HG02884 (cell line): ENCODE data around the gene CAMSAP2.

Experiments
- ATAC-seq: cut with Tn5 transposase; IDR thresholded peaks from one replicate; pipeline ENCODE4 v1.9.1; 2021; ENCODE audit warnings: mild to moderate bottlenecking, moderate library complexity; ENCODE audit not compliant: unreplicated experiment

CAMSAP2 gene, protein sequence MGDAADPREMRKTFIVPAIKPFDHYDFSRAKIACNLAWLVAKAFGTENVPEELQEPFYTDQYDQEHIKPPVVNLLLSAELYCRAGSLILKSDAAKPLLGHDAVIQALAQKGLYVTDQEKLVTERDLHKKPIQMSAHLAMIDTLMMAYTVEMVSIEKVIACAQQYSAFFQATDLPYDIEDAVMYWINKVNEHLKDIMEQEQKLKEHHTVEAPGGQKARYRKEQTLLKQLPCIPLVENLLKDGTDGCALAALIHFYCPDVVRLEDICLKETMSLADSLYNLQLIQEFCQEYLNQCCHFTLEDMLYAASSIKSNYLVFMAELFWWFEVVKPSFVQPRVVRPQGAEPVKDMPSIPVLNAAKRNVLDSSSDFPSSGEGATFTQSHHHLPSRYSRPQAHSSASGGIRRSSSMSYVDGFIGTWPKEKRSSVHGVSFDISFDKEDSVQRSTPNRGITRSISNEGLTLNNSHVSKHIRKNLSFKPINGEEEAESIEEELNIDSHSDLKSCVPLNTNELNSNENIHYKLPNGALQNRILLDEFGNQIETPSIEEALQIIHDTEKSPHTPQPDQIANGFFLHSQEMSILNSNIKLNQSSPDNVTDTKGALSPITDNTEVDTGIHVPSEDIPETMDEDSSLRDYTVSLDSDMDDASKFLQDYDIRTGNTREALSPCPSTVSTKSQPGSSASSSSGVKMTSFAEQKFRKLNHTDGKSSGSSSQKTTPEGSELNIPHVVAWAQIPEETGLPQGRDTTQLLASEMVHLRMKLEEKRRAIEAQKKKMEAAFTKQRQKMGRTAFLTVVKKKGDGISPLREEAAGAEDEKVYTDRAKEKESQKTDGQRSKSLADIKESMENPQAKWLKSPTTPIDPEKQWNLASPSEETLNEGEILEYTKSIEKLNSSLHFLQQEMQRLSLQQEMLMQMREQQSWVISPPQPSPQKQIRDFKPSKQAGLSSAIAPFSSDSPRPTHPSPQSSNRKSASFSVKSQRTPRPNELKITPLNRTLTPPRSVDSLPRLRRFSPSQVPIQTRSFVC (N-terminal part only)

DNA sequence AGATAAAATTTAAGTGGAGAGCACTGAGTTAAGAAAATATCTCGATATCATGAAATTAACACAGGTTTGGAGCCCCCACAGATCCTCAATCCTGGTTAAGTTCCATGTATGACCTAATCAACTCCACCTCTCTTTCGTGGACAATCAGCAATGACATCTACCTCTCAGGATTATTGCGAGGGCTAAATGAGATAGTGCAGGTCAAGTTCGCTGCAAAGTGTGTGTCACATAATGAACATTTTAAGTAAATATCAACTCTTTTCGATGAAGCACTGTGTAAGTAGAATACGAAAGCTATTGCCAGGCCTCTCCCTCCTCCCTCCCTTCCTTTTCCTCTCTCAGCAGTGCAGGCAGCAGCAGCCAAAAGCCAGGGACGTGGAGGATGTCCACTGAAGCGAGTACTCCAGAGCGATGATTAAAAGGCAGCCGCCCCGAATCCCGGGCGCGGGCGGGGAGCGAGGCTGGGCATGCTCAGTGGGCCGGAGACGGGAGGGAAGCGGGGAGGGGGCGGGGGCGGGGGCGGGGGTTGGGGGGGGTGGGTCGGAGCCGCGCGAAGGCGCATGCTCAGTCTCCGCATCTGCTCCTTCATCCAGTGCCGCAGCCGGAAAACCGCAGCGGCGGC, at the start of gene CAMSAP2:
TSS of gene CAMSAP2 (plus strand) at position 567 of the 622 bp plus-strand sequence. CDS start 935 bp downstream, outside the sequence.
- peak; percentile 39 for ATAC-seq

DNA sequence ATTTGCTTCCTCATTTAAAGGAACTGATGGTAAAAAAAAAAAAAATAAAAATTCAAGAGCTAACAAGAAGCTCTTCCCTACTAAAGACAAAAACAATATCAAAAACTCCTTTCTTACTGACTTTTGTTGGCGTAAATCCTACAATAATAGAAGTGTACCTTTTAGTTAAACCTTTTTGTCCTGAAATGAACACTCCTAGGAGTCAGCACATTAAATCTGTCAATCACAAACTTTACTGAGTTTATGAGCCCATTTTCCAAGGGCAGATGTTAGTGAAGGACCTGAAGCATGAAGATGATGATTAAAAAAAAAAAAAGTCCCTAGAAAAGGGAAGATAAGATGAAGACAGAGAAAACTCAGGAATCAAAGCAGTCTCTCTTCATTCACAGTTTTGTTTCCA, 46.4 kb upstream of the CAMSAP2 start:
- no peak for ATAC-seq

DNA sequence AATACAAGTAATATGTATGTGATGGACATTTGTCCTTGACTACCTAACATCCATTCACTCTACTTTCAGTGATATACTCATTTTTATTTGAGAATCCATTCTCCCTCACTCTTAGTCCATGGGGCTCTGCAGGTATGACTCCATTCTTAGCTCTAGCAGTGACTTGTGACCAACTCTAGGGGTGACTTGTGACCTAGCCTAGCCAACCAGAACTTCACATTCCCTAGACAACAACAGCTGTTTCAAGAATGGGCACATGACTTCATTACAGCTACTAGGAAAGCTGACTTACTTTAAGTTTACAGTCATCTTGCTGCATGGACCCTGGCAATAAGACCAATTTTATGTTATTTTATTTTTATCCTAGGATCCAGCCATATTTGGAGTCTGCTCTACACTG, 45.4 kb upstream of the CAMSAP2 start:
- ATAC-seq: no peak

GRCh38 chr1:200694738-200695137, 44.0 kb upstream of the CAMSAP2 start:
- ATAC-seq: no peak

DNA sequence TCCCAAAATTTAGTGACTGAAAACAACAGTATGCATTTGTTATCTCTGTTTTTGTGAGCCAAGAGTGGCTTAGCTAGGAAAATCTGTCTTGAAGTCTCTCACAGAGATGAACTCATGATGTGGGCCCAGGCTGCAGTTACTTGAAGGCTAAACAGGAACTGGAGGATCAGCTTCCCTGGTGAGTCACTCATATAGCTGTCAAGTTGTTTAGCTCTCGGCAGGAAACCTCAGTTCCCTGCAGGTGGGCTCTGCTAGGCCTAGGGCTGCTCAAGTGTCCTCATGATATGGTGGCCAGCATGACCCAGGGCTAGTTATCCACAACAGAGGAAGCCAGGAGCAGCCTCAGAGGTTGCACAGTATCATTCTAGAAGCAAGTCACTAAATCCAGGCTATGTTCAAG, 38.8 kb upstream of the CAMSAP2 start:
- ATAC-seq: no peak

GRCh38 chr1:200704986-200705500, 33.6 kb upstream of the CAMSAP2 start:
- no peak for ATAC-seq

GRCh38 chr1:200706111-200706814, 32.4 kb upstream of the CAMSAP2 start:
- no peak for ATAC-seq

GRCh38 chr1:200707116-200707515, 31.6 kb upstream of the CAMSAP2 start:
- no peak for ATAC-seq

- ATAC-seq: no peak
Observed at GRCh38 chr1:200708161-200708560, 30.5 kb upstream of the CAMSAP2 start.

- no peak for ATAC-seq
Observed at GRCh38 chr1:200708769-200709168, 29.9 kb upstream of the CAMSAP2 start.

GRCh38 chr1:200710166-200710565, 28.5 kb upstream of the CAMSAP2 start:
- no peak for ATAC-seq

DNA sequence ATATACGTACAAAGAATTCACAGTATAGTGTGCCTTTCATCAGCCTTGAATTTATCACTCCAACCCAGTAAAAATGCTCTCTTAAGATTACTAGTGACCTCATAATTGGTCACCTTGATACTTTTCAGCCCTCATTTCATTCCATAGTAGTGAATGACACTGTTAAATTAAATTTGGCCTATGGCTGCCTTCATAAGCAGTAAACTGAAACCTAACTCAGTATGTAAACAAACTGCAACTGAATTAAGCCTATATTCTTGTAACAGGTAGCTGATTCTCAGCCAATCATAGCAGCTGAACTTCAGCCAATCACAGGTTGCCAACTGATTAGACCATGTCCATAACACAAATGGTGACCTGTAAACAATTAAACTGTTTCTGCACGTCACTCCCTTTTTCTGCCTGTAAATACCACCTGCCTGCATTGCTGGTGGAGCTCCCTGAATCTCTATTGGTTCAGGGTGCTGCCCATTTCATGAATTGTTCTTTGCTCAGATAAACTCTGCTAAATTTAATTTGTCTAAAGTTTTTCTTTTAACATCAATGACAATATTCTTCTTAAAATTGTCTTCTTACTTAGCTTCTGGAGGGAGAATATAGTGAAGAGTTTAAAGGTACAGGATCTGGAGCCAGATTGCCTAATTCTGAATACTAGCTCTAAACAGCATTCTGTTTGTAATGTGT, 24.0 kb upstream of the CAMSAP2 start:
- no peak for ATAC-seq

DNA sequence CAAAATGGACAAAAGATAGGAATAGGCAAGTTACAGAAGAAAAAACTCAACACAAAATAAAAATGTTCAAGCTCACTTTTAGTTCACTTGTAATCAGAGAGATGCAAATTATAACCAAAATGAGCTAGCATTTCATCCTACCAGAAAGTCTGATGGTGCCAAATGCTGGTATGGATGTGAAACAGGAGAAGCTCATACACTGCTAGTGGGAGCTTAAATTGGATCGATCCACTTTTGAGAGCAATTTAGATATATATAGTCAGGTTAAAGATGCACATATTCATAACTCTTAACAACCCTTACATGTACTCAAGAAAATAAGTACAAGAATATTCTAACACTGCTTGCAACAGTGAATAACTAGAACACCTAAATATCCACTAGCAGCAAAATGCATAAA, 18.5 kb upstream of the CAMSAP2 start:
- ATAC-seq: no peak

- ATAC-seq: no peak
Observed at GRCh38 chr1:200724064-200724463, 14.6 kb upstream of the CAMSAP2 start.

GRCh38 chr1:200727257-200727656, 11.4 kb upstream of the CAMSAP2 start:
- ATAC-seq: no peak

GRCh38 chr1:200729863-200730262, 8.8 kb upstream of the CAMSAP2 start:
- no peak for ATAC-seq

DNA sequence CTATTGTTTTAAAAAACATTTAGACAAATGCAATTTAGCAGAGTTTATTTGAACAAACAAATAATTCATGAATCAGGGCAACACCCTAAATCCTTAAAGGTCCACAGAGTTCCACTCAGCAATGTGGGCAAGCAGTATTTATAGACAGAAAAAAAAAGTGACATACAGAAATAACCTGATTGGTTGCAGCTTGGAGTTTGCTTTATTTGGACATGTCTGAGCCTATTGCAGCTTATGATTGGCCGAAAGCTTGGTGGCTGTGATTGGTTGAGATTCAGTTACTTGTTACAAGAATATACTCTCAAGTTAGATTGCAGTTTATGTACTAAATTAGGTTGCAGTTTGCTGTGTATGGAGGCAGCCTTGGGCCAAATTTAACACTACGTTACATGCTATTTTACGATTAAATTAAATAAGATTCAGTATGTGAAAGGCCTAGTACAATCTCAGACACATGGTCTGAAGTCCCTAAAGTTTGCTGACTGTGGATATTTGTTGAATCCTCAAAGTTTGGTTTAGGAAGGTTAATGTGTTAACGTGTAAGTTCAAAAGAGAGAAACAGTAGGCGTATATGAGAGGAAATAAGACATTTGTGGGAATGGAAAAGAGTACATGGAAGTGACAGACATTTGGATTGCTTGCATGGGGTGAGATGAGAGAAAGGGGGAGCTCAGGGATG, 6.9 kb upstream of the CAMSAP2 start:
- no peak for ATAC-seq

DNA sequence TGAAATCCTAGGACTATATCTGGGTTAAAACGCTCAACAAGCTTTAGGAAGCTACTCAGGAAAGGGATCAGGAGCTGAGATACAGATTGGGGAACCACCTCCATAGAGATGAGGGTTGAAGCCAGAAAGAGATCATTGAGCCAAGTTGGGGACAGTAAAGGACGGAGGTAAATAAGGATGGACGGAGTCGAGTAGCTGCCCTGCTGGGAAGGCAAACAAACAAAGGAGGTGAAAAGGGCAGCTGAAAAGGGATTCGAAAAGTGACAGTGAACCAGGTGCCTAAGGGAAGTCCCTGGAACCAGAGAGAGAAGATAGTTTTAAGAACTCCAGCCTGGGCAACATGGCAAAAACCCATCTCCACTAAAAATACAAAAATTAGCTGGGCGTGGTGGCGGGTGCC, 6.3 kb upstream of the CAMSAP2 start:
- ATAC-seq: no peak

- no peak for ATAC-seq
Observed at GRCh38 chr1:200733907-200734306, 4.8 kb upstream of the CAMSAP2 start.
